Measurements from ENCODE around the gene TUBGCP2. TPM values are rescaled to one million over a fixed set of nuclear protein-coding genes. Genes with fewer than 3 reads are reported as not detected.
A peak's percentile ranks its signal among the peaks of the same experiment; 100 is the strongest.

TUBGCP2 gene
- polyA plus RNA-seq, 3 donors, result 25.9 to 78.6 (median 39.3) TPM

DNA sequence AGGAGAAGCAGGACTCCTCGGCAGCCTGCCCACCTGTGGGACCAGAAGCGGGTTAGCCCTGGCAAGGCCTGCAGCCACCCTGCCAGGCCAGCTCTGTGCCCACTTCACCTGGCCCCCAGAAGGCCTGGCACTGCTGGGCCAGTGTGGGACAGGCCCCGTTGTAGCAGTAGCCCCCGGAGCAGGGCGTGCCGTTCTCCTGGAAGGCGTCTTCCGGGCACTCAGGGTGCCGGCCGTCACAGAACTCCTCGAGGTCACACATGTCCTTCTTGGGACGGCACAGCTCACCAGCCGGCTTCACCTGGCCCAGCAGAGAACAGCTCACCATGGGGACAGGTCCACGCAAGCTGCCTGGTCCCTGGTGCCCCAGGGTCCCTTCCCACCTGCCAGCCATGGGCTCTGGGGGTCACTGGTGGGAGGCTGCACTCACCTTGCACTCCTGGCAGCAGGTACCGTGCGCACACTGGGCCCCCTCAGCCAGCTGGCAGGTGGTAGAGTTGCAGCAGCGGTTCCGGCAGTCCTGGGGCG, 37.8 kb downstream of the TUBGCP2 start:
- H3K4me1 Mint-ChIP-seq, result peaks cover 16% of the 10 kb centered on the region
- intact Hi-C loops (cut with micrococcal nuclease), result no loop called here
- peaks cover 20 to 29% of the 10 kb centered on the region in 2 donors for H3K4me1 ChIP-seq (ENCODE audit: control insufficient read depth in 1 of 2, insufficient read depth in 2 of 2, low read length in 2 of 2)
- H3K79me2 ChIP-seq (ENCODE audit: insufficient read depth, low read length), result peaks cover 22% of the 10 kb centered on the region
- peaks cover 0 to 13% (median 0%) of the 10 kb centered on the region in 3 donors for H3K27me3 Mint-ChIP-seq (ENCODE audit: low read depth in 3 of 3)
- no peak for DNase-seq
- H3K4me2 ChIP-seq (replicated peaks; ENCODE audit: extremely low read depth, low read length, poor library complexity, severe bottlenecking), result no peak overlapping the region
- TF ChIP-seq, protein P1, sequence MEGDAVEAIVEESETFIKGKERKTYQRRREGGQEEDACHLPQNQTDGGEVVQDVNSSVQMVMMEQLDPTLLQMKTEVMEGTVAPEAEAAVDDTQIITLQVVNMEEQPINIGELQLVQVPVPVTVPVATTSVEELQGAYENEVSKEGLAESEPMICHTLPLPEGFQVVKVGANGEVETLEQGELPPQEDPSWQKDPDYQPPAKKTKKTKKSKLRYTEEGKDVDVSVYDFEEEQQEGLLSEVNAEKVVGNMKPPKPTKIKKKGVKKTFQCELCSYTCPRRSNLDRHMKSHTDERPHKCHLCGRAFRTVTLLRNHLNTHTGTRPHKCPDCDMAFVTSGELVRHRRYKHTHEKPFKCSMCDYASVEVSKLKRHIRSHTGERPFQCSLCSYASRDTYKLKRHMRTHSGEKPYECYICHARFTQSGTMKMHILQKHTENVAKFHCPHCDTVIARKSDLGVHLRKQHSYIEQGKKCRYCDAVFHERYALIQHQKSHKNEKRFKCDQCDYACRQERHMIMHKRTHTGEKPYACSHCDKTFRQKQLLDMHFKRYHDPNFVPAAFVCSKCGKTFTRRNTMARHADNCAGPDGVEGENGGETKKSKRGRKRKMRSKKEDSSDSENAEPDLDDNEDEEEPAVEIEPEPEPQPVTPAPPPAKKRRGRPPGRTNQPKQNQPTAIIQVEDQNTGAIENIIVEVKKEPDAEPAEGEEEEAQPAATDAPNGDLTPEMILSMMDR (IDR thresholded peaks at IDR 0.05), result no peak
- peaks cover 40 to 67% of the 10 kb centered on the region in 2 donors for H3K36me3 Mint-ChIP-seq
- no peak overlapping the region for H3K9ac ChIP-seq (ENCODE audit: insufficient read depth, low read length, poor library complexity, severe bottlenecking)
- no peak overlapping the region for H3K4me3 Mint-ChIP-seq
- H3K27ac ChIP-seq (ENCODE audit: low read depth in 1 of 2, low read length in 2 of 2), result no peak overlapping the region
- no peaks in the 10 kb centered on the region for H3K9me3 ChIP-seq (replicated peaks in 1 of 2; ENCODE audit: control insufficient read depth in 1 of 2, insufficient read depth in 1 of 2, low read length in 2 of 2)
- WGBS (ENCODE audit: insufficient coverage), result over 99% methylated on average over 19 of the region's 19 CpGs
- H3K27ac Mint-ChIP-seq, result no peak overlapping the region
- no peak overlapping the region for H2AFZ ChIP-seq (ENCODE audit: insufficient read depth, low read depth, low read length, poor library complexity, severe bottlenecking)
- H3K27me3 ChIP-seq (ENCODE audit: control insufficient read depth in 2 of 2, insufficient read depth in 2 of 2, low read length in 2 of 2), result no peaks in the 10 kb centered on the region
- peaks cover 74 to 80% of the 10 kb centered on the region in 2 donors for H3K36me3 ChIP-seq (replicated peaks in 1 of 2; ENCODE audit: control insufficient read depth in 1 of 2, insufficient read depth in 2 of 2, low read length in 2 of 2)
- H3K4me3 ChIP-seq (replicated peaks in 1 of 3; ENCODE audit: low read depth in 2 of 3, low read length in 3 of 3), result no peak overlapping the region
- peaks cover 83% of the 10 kb centered on the region for H4K20me1 ChIP-seq (ENCODE audit: insufficient read depth, low read length)
- peaks cover 0 to under 1% (median 0%) of the 10 kb centered on the region in 7 donors for H3K9me3 Mint-ChIP-seq

DNA sequence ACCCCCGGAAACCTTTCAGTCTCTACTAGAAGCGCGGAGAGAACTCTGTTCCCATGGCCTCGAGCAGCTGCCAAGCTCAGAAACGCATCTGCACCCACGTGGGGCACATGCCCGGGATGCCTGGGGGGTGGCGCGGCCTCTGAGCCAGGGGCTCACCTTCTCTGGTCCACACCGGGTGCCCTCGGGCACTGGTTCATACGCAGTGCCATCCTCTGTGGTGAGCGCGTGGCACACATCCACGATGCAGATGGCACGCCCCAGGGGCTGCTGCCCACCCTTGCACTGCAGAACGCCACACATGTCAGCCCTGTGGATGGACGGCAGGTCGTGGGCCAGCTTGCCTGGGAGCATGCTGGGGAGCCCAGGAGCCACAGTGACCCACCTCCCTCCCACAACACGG, 38.5 kb downstream of the TUBGCP2 start:
- Mint-ChIP-seq H3K9me3 (no peaks in the 10 kb centered on the region), H3K36me3 (peaks cover 42 to 74% of the 10 kb centered on the region in 2 donors), H3K27ac (no peak overlapping the region), H3K27me3 (ENCODE audit: low read depth in 3 of 3) (peaks cover 0 to 9% (median 1%) of the 10 kb centered on the region in 3 donors), H3K4me1 (peaks cover 16% of the 10 kb centered on the region), H3K4me3 (peak overlapping the region in 1 of 2 donors; percentile 7)
- no peak overlapping the region for H2AFZ ChIP-seq (ENCODE audit: insufficient read depth, low read depth, low read length, poor library complexity, severe bottlenecking)
- H3K27me3 ChIP-seq (ENCODE audit: control insufficient read depth in 2 of 2, insufficient read depth in 2 of 2, low read length in 2 of 2), result no peaks in the 10 kb centered on the region
- intact Hi-C loops (cut with micrococcal nuclease), result no loop called here
- no peak overlapping the region for H3K4me2 ChIP-seq (replicated peaks; ENCODE audit: extremely low read depth, low read length, poor library complexity, severe bottlenecking)
- H3K4me3 ChIP-seq (replicated peaks in 1 of 3; ENCODE audit: low read depth in 2 of 3, low read length in 3 of 3), result no peak overlapping the region
- H3K36me3 ChIP-seq (replicated peaks in 1 of 2; ENCODE audit: control insufficient read depth in 1 of 2, insufficient read depth in 2 of 2, low read length in 2 of 2), result peaks cover 74 to 84% of the 10 kb centered on the region in 2 donors
- no peak overlapping the region for H3K27ac ChIP-seq (ENCODE audit: low read depth in 1 of 2, low read length in 2 of 2)
- peaks cover 16% of the 10 kb centered on the region for H3K79me2 ChIP-seq (ENCODE audit: insufficient read depth, low read length)
- 89% methylated on average over 19 of the region's 20 CpGs for WGBS (ENCODE audit: insufficient coverage)
- no peak for DNase-seq
- H3K4me1 ChIP-seq (ENCODE audit: control insufficient read depth in 1 of 2, insufficient read depth in 2 of 2, low read length in 2 of 2), result peaks cover 19 to 29% of the 10 kb centered on the region in 2 donors
- H4K20me1 ChIP-seq (ENCODE audit: insufficient read depth, low read length), result peaks cover 82% of the 10 kb centered on the region
- TF ChIP-seq, protein P1 (IDR thresholded peaks at IDR 0.05), result no peak
- H3K9ac ChIP-seq (ENCODE audit: insufficient read depth, low read length, poor library complexity, severe bottlenecking), result no peak overlapping the region
- H3K9me3 ChIP-seq (replicated peaks in 1 of 2; ENCODE audit: control insufficient read depth in 1 of 2, insufficient read depth in 1 of 2, low read length in 2 of 2), result no peaks in the 10 kb centered on the region

Data from CD14-positive monocyte (primary cell).